GM23248 (cell line): ENCODE data around the gene SMIM43.

ENCODE experiments used
- EZH2 ChIP-seq: fragments of 200-600 bp; sonication (generic); IDR thresholded peaks from 2 replicates; pipeline ENCODE4 v1.6.1; 2018; ENCODE audit warnings: antibody characterized with exemption, mild to moderate bottlenecking; ENCODE audit not compliant: insufficient read depth, poor library complexity, severe bottlenecking
- EZH2phosphoT487 ChIP-seq: fragments of 200-600 bp; sonication (generic); IDR thresholded peaks from 2 replicates; pipeline ENCODE4 v1.6.1; 2018; ENCODE audit warnings: antibody characterized with exemption, moderate library complexity, mild to moderate bottlenecking, low read depth; ENCODE audit not compliant: insufficient read depth

GRCh38 chr4:121728066-121728465 lies 36.9 kb downstream of the SMIM43 start:
- TF ChIP-seq EZH2phosphoT487 (no peak), EZH2 (no peak)
